HFFc6 (cell line): ENCODE measurements around the gene LAT. TPM values are rescaled to one million over a fixed set of nuclear protein-coding genes. Genes with fewer than 3 reads are reported as not detected.

Experiments
- DNase-seq: peaks from one replicate; pipeline ENCODE4 v3.0.0-alpha.2; 2018
- H3K27ac Mint-ChIP-seq: 2 replicates; pipeline ENCODE4 v1.8.0; 2020; ENCODE audit warnings: mild to moderate bottlenecking, mixed read lengths
- H3K27me3 Mint-ChIP-seq: 2 replicates; pipeline ENCODE4 v1.8.0; 2021; ENCODE audit warnings: mild to moderate bottlenecking, moderate library complexity, mixed read lengths; ENCODE audit not compliant: insufficient read depth
- H3K36me3 Mint-ChIP-seq: 2 replicates; pipeline ENCODE4 v1.8.0; 2021; ENCODE audit warnings: low read depth, mixed read lengths
- H3K4me1 Mint-ChIP-seq: 2 replicates; pipeline ENCODE4 v1.8.0; 2020; ENCODE audit warnings: low read depth, mixed read lengths
- H3K4me3 Mint-ChIP-seq: 2 replicates; pipeline ENCODE4 v1.8.0; 2020; ENCODE audit warnings: mild to moderate bottlenecking, moderate library complexity, mixed read lengths
- H3K9me3 Mint-ChIP-seq: 2 replicates; pipeline ENCODE4 v1.8.0; 2020; ENCODE audit warnings: mild to moderate bottlenecking, mixed read lengths
- CTCF ChIP-seq: fragments of 200-600 bp; sonication (generic); IDR thresholded peaks from 2 replicates; pipeline ENCODE4 v1.5.0; 2021; ENCODE audit warnings: antibody characterized with exemption, mild to moderate bottlenecking
- total RNA-seq, 6 experiments: library from RNA; stranded (reverse); fragmentation: NEBNext Ultra II Directional; extraction: Animal tissue kit (Norgen Biotek cat#: 25700); gene quantifications; 2 replicates in 1 of 6; 3 replicates in 5 of 6; pipeline ENCODE4 v1.2.3, GENCODE V29; 2021

Gene LAT
- total RNA-seq, 6 experiments from 2014 or later: 2.9 to 5.0 (median 4.4) TPM

DNA sequence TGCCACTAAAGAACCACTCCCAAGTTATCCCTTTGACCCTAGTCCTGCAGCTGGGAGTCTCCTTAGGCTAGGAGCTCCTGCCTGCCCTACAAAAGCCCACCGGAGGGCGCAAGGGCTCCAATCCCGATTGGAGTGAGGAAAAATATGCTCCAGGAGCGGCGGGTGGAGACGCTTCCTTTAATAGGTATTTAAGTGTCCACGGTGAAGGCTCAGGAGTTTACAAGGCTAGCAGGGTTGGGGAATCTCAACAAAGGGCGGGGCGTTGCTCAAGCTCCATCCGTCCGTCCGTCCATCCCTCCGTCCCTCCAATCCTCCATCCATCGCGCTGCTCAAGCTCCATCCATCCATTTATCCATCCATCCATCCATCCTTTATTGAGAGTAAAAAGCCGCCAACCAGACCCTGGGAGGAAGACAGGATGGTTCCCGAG lies 10.8 kb upstream of the LAT start:
- Mint-ChIP-seq H3K9me3 (no peaks in the 10 kb centered on the region), H3K4me1 (peaks cover 26% of the 10 kb centered on the region), H3K36me3 (peaks cover 8% of the 10 kb centered on the region; the same call in 1 of the 2 replicates), H3K27ac (peak overlapping the region; percentile 100), H3K27me3 (no peaks in the 10 kb centered on the region; the same call in 1 of the 2 replicates), H3K4me3 (peak overlapping the region; percentile 99)
- TF ChIP-seq CTCF: peak; percentile 82
- DNase-seq: peak; percentile 67

DNA sequence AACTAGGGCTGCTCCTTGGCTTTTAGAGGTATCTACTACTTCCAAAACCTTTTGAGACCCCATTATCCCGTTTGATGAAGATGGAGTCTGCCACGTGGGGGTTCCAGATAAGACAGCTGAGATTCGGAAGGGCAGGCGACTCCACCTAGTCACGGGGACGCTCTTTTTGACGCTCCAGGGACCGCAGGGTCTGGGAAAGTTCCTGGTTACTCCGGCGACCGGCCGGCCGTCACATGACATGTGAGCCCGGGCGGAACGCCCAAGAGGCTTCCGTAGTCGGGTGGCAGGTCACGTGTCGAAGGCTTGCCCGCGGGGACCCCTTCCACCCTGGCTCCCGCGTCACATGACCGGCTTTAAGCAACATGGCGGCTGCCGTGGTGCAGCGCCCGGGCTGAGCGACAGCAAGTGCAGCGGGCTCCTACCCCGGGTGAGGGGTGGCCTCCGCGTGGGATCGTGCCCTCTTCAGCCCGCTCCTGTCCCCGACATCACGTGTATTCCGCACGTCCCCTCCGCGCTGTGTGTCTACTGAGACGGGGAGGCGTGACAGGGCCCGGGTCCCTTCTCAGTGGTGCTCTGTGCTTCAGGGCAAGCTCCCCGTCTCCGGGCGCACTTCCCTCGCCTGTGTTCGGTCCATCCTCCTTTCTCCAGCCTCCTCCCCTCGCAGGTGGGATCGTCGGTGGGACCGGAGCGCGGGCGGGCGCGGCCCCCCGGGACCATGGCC lies 10.3 kb upstream of the LAT start, which contains the start of gene SPNS1:
Gene SPNS1, plus strand, starts transcription at position 342 of the 721 bp plus-strand sequence. Its CDS starts 374 bp downstream, at position 716.
- H3K4me1 Mint-ChIP-seq: peaks cover 26% of the 10 kb centered on the region
- no peaks in the 10 kb centered on the region for H3K9me3 Mint-ChIP-seq
- TF ChIP-seq CTCF: no peak
- no peaks in the 10 kb centered on the region; the same call in 1 of the 2 replicates for H3K27me3 Mint-ChIP-seq
- H3K36me3 Mint-ChIP-seq: peaks cover 8% of the 10 kb centered on the region; the same call in 1 of the 2 replicates
- peak within 1 kb of the TSS; percentile 100 for H3K27ac Mint-ChIP-seq
- DNase-seq: peak; percentile 97
- peak within 1 kb of the TSS; percentile 99 for H3K4me3 Mint-ChIP-seq

DNA sequence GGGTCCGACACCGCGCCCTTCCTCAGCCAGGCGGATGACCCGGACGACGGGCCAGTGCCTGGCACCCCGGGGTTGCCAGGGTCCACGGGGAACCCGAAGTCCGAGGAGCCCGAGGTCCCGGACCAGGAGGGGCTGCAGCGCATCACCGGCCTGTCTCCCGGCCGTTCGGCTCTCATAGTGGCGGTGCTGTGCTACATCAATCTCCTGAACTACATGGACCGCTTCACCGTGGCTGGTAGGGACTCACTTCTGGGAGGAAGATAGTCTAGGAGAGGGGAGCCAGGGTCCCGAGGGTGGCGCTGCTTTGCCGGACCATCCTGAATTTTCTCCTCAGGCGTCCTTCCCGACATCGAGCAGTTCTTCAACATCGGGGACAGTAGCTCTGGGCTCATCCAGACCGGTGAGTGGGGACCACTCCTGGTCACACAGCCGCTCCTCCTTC lies 9.7 kb upstream of the LAT start:
- H3K4me3 Mint-ChIP-seq: peak overlapping the region; percentile 99
- DNase-seq: no peak
- peak overlapping the region; percentile 100 for H3K27ac Mint-ChIP-seq
- H3K27me3 Mint-ChIP-seq: no peaks in the 10 kb centered on the region; the same call in 1 of the 2 replicates
- H3K9me3 Mint-ChIP-seq: no peaks in the 10 kb centered on the region
- H3K4me1 Mint-ChIP-seq: peaks cover 26% of the 10 kb centered on the region
- peaks cover 8% of the 10 kb centered on the region; the same call in 1 of the 2 replicates for H3K36me3 Mint-ChIP-seq
- TF ChIP-seq CTCF: no peak; the same call in 1 of the 2 replicates

- H3K9me3 Mint-ChIP-seq: no peaks in the 10 kb centered on the region
Measured at GRCh38 chr16:28977703-28978662, 6.9 kb upstream of the LAT start.

More at GRCh38 chr16:28977703-28978662, 6.9 kb upstream of the LAT start:
- no peak for DNase-seq
- H3K27me3 Mint-ChIP-seq: no peaks in the 10 kb centered on the region; the same call in 1 of the 2 replicates
- H3K36me3 Mint-ChIP-seq: peaks cover 21% of the 10 kb centered on the region
- TF ChIP-seq CTCF: peak; percentile 65
- no peak overlapping the region for H3K4me3 Mint-ChIP-seq
- H3K4me1 Mint-ChIP-seq: peaks cover 26% of the 10 kb centered on the region
- H3K27ac Mint-ChIP-seq: no peak overlapping the region
